DMS79 treated with DMSO at 0.1 percent for 48 hours (cell line): ENCODE measurements around the gene TECTA.
"Not testable (repeated sequence)": the region's sequence is repeated elsewhere in the genome, so short reads cannot be mapped to it uniquely, and the experiment has no call there.

Source experiments
- DNase-seq: peaks from one replicate; lab custom pipeline; 2025; lab: John Stamatoyannopoulos, UW

The TECTA gene

GRCh38 chr11:121231576-121232278, 130.7 kb downstream of the TECTA start:
- DNase-seq, result no peak

- DNase-seq, result no peak
These were observed 134.0 kb downstream of the TECTA start for GRCh38 chr11:121235057-121235456.

GRCh38 chr11:121236115-121237001, 135.3 kb downstream of the TECTA start:
- no peak for DNase-seq

- not testable (repeated sequence) for DNase-seq
These were observed 136.2 kb downstream of the TECTA start for GRCh38 chr11:121237247-121237646.

- DNase-seq, result no peak
These were observed 136.9 kb downstream of the TECTA start for GRCh38 chr11:121237686-121238658.

GRCh38 chr11:121238956-121239355, 137.9 kb downstream of the TECTA start:
- no peak for DNase-seq

- not testable (repeated sequence) for DNase-seq
These were observed 139.0 kb downstream of the TECTA start for GRCh38 chr11:121240001-121240400.

- no peak for DNase-seq
These were observed 139.7 kb downstream of the TECTA start for GRCh38 chr11:121240650-121241303.
